Fibroblast of villous mesenchyme (primary cell): ENCODE results near the gene PPP2R2B. TPM values are rescaled to one million over a fixed set of nuclear protein-coding genes. Genes with fewer than 3 reads are reported as not detected.

Source experiments
- DNase-seq: peaks from one replicate; pipeline ENCODE4 v3.0.0-alpha.2; 2010; ENCODE audit warnings: low read depth
- H3K4me3 ChIP-seq: 2 replicates; pipeline ENCODE4 v1.5.1; 2011; ENCODE audit warnings: low read depth, mild to moderate bottlenecking, low read length
- CTCF ChIP-seq: IDR thresholded peaks from 2 replicates; pipeline ENCODE4 v1.5.1; 2012; ENCODE audit warnings: low read depth, mild to moderate bottlenecking, low read length; ENCODE audit not compliant: insufficient read depth
- total RNA-seq: library from RNA; depleted of rRNA; stranded (reverse); fragments of >200 nt; gene quantifications from 2 replicates; pipeline ENCODE4 v1.2.3, GENCODE V29; 2012

Gene PPP2R2B
- total RNA-seq: under 0.01 and 2.2 TPM in 2 replicates

- no peak for TF ChIP-seq CTCF
- H3K4me3 ChIP-seq: peak within 1 kb of the TSS; percentile 42
- DNase-seq: peak; percentile 7
These were observed at the start of gene PPP2R2B for GRCh38 chr5:146878476-146879172. PPP2R2B (minus strand) TSS chr5:146878757.

DNA sequence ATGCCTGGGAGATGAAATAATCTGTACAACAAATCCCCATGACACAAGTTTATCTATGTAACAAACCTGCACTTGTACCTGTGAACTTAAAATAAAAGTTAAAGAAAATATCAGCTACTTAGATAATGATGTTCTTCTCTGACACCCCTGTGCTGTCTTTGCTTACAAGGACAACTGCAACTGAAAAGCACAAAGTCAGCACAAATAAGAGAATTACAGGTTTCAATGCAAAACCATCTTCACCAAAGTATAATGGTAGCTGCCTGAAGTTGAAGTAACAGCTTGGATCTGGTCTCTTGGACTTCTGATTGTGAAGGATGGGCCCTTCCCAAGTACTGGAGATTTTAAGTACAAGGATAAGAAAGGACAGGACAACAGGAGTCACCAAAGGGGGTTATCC lies 45.6 kb upstream of the PPP2R2B start:
- H3K4me3 ChIP-seq: no peak overlapping the region
- TF ChIP-seq CTCF: no peak
- no peak for DNase-seq

GRCh38 chr5:146921225-146921624 lies 42.7 kb upstream of the PPP2R2B start:
- DNase-seq: no peak
- H3K4me3 ChIP-seq: no peak overlapping the region
- no peak for TF ChIP-seq CTCF

DNA sequence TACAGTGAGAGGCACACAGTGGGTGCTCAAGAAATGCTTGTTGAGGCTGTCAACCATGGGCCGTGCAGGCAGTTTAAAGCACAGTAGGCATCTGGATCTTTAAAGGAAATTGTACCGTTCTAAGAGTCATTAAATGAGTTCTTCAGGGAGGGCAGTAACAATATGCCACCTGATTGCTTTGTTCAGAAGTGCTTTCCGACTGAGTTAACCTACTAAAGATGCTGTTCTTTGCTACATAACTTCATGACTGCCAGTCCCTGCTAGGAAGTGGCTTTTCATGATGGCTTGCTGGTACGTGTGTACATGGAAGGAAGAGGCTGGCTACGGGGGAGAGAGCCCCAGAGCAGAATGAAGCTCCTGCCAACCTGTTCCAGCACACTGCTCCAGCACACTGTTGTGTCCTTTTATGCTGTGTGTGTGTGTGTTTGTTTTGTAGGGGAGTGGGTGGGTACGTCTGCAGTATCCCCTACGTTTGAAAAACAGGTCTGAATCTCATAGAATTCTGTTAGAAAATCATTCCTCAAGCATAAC lies 41.9 kb upstream of the PPP2R2B start:
- no peak overlapping the region for H3K4me3 ChIP-seq
- DNase-seq: no peak
- TF ChIP-seq CTCF: no peak

DNA sequence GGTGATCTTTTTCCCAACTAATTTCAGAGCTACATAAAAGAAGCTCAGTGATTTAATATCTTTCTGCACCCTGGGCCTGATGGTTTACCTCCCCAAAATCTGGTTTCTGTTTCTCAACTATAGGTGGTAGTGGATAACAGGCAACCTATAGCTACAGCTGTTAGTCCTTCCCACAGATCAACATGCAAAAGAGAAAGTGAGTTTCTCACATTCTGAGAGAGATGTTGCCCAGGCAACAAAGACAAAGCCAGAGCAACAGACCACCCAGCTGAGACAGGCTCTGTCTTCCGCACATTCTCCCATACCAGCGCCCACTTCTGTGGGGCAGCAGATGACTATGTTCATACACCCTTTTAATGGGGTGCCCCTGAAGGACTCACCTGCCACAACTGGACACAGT lies 40.7 kb upstream of the PPP2R2B start:
- no peak overlapping the region for H3K4me3 ChIP-seq
- TF ChIP-seq CTCF: no peak
- no peak for DNase-seq

- H3K4me3 ChIP-seq: no peak overlapping the region
- TF ChIP-seq CTCF: no peak
- DNase-seq: no peak
These were observed 39.4 kb upstream of the PPP2R2B start for GRCh38 chr5:146917931-146918330.

DNA sequence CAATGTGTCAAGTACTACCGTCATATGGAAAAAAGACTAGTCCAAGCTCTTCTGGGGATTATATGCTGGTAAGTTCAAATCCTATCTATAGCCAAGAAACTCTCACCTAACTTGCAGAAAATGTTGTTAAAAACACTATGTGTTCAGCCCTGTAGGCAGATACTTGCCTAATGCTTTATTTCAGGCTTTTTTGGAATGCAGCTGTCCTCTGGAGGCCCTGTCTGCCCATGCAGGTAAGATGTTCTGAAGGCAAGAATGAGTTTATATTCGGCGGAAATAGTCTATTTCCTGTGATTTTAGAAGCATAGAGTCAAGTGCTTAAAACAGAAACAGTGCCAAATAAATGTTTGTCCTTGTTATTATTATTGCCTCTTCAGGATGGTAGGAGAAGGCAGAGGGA lies 34.3 kb upstream of the PPP2R2B start:
- no peak overlapping the region for H3K4me3 ChIP-seq
- TF ChIP-seq CTCF: no peak
- no peak for DNase-seq
